HUES48 (cell line): ENCODE results near the gene ATXN1.
A peak's percentile ranks its signal among the peaks of the same experiment; 100 is the strongest.

ENCODE experiments used
- H3K27ac ChIP-seq: one replicate; pipeline ENCODE4 v1.7.0; 2013; ENCODE audit warnings: low read depth, low read length, inconsistent platforms
- H3K27me3 ChIP-seq: 2 replicates; pipeline ENCODE4 v1.6.1; 2013; ENCODE audit warnings: mild to moderate bottlenecking, low read length; ENCODE audit not compliant: control insufficient read depth, insufficient read depth
- H3K36me3 ChIP-seq: 2 replicates; pipeline ENCODE4 v1.6.1; 2013; ENCODE audit warnings: low read length; ENCODE audit not compliant: control insufficient read depth, insufficient read depth
- H3K4me1 ChIP-seq: 2 replicates; pipeline ENCODE4 v1.6.1; 2013; ENCODE audit warnings: mild to moderate bottlenecking, low read length; ENCODE audit not compliant: control insufficient read depth, insufficient read depth
- H3K4me3 ChIP-seq: 2 replicates; pipeline ENCODE4 v1.5.1; 2013; ENCODE audit warnings: mild to moderate bottlenecking, low read depth, low read length
- H3K9ac ChIP-seq: 2 replicates; pipeline ENCODE4 v1.6.1; 2013; ENCODE audit warnings: mild to moderate bottlenecking, low read depth, low read length, moderate library complexity
- H3K9me3 ChIP-seq: 2 replicates; pipeline ENCODE4 v1.6.1; 2013; ENCODE audit warnings: low read length; ENCODE audit not compliant: control insufficient read depth, insufficient read depth

The ATXN1 gene

GRCh38 chr6:16759646-16760515 lies 1.4 kb downstream of the ATXN1 start:
- peak overlapping the region; percentile 89 for H3K4me3 ChIP-seq
- H3K36me3 ChIP-seq = no peaks in the 10 kb centered on the region
- peaks cover 18% of the 10 kb centered on the region; the same call in 1 of the 2 replicates for H3K27me3 ChIP-seq
- H3K27ac ChIP-seq = peak overlapping the region; percentile 55
- H3K9me3 ChIP-seq = no peaks in the 10 kb centered on the region
- H3K4me1 ChIP-seq = peaks cover 24% of the 10 kb centered on the region
- H3K9ac ChIP-seq = peak overlapping the region; percentile 69

GRCh38 chr6:16759181-16759645 lies 2.0 kb downstream of the ATXN1 start:
- peak overlapping the region; percentile 55 for H3K27ac ChIP-seq
- peaks cover 18% of the 10 kb centered on the region; the same call in 1 of the 2 replicates for H3K27me3 ChIP-seq

GRCh38 chr6:16758163-16758975 lies 2.9 kb downstream of the ATXN1 start:
- Histone ChIP-seq H3K9me3 (no peaks in the 10 kb centered on the region), H3K27me3 (peaks cover 18% of the 10 kb centered on the region; the same call in 1 of the 2 replicates), H3K4me1 (peaks cover 27% of the 10 kb centered on the region), H3K4me3 (peak overlapping the region; percentile 89), H3K36me3 (no peaks in the 10 kb centered on the region), H3K9ac (no peak overlapping the region), H3K27ac (peak overlapping the region; percentile 33)

More at GRCh38 chr6:16759181-16759645, 2.0 kb downstream of the ATXN1 start:
- H3K9me3 ChIP-seq = no peaks in the 10 kb centered on the region
- H3K4me3 ChIP-seq = peak overlapping the region; percentile 89
- H3K9ac ChIP-seq = peak overlapping the region; percentile 69
- H3K4me1 ChIP-seq = peaks cover 29% of the 10 kb centered on the region
- H3K36me3 ChIP-seq = no peaks in the 10 kb centered on the region

GRCh38 chr6:16757332-16757731 lies 3.9 kb downstream of the ATXN1 start:
- Histone ChIP-seq H3K9me3 (no peaks in the 10 kb centered on the region), H3K36me3 (no peaks in the 10 kb centered on the region), H3K27me3 (peaks cover 13% of the 10 kb centered on the region; the same call in 1 of the 2 replicates), H3K9ac (no peak overlapping the region), H3K4me3 (no peak overlapping the region), H3K27ac (no peak overlapping the region), H3K4me1 (peaks cover 25% of the 10 kb centered on the region)

GRCh38 chr6:16756660-16757255 lies 4.5 kb downstream of the ATXN1 start:
- no peak overlapping the region for H3K27ac ChIP-seq
- peaks cover 26% of the 10 kb centered on the region for H3K4me1 ChIP-seq
- H3K27me3 ChIP-seq = peaks cover 13% of the 10 kb centered on the region; the same call in 1 of the 2 replicates
- H3K9me3 ChIP-seq = no peaks in the 10 kb centered on the region
- no peaks in the 10 kb centered on the region for H3K36me3 ChIP-seq
- H3K9ac ChIP-seq = no peak overlapping the region
- H3K4me3 ChIP-seq = no peak overlapping the region

DNA sequence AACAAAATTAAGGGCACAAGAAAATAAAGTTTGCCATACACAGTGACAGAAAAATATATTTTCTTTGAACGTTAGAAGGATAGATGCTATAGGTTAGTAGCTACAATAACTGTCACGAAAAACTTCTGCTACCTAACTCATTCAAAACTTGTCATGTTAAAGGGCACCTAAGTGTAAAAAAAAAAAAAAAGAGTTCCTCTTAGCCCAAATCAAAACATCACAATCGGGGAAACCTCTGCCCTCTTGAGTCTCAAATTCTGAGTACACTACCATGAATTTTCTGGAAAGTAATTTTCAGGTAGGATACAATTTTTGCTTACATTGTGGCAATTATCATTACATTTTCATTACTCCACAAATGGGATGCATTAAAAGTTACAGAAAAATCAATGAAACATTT lies 5.7 kb downstream of the ATXN1 start:
- H3K9ac ChIP-seq = no peak overlapping the region
- no peak overlapping the region for H3K27ac ChIP-seq
- peaks cover 13% of the 10 kb centered on the region; the same call in 1 of the 2 replicates for H3K27me3 ChIP-seq
- H3K36me3 ChIP-seq = no peaks in the 10 kb centered on the region
- H3K9me3 ChIP-seq = no peaks in the 10 kb centered on the region
- H3K4me3 ChIP-seq = no peak overlapping the region
- peaks cover 32% of the 10 kb centered on the region for H3K4me1 ChIP-seq

GRCh38 chr6:16754876-16755275 lies 6.4 kb downstream of the ATXN1 start:
- Histone ChIP-seq H3K4me1 (peaks cover 33% of the 10 kb centered on the region), H3K36me3 (no peaks in the 10 kb centered on the region), H3K27me3 (peaks cover 13% of the 10 kb centered on the region; the same call in 1 of the 2 replicates), H3K27ac (no peak overlapping the region), H3K9ac (no peak overlapping the region), H3K9me3 (no peaks in the 10 kb centered on the region), H3K4me3 (no peak overlapping the region)

DNA sequence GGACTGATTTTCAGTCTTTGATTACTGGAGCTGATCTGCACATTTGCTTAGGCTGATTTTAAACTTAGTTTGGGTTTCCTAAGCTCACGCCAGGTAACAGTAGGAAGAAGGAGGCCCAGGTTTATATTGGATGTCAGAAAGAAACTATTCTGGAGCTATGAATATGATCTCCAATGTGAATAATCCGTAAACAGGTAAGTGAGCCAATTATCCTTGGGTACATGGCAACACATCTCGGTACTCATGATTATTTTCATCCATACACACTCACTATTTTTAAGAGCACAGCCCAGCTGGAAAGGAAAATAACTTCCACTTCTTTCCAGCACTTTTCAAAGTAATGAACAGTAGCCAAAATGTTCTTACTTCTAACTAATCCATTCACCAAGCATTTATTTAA lies 7.0 kb downstream of the ATXN1 start:
- no peak overlapping the region for H3K9ac ChIP-seq
- H3K4me1 ChIP-seq = peaks cover 35% of the 10 kb centered on the region
- no peaks in the 10 kb centered on the region for H3K36me3 ChIP-seq
- no peak overlapping the region for H3K4me3 ChIP-seq
- H3K27ac ChIP-seq = no peak overlapping the region
- H3K9me3 ChIP-seq = no peaks in the 10 kb centered on the region
- peaks cover 11% of the 10 kb centered on the region; the same call in 1 of the 2 replicates for H3K27me3 ChIP-seq

GRCh38 chr6:16753341-16753740 lies 7.9 kb downstream of the ATXN1 start:
- H3K9me3 ChIP-seq = no peaks in the 10 kb centered on the region
- peaks cover 1% of the 10 kb centered on the region; the same call in 1 of the 2 replicates for H3K27me3 ChIP-seq
- no peak overlapping the region for H3K27ac ChIP-seq
- H3K36me3 ChIP-seq = no peaks in the 10 kb centered on the region
- H3K4me3 ChIP-seq = no peak overlapping the region
- H3K4me1 ChIP-seq = peaks cover 26% of the 10 kb centered on the region
- H3K9ac ChIP-seq = no peak overlapping the region

DNA sequence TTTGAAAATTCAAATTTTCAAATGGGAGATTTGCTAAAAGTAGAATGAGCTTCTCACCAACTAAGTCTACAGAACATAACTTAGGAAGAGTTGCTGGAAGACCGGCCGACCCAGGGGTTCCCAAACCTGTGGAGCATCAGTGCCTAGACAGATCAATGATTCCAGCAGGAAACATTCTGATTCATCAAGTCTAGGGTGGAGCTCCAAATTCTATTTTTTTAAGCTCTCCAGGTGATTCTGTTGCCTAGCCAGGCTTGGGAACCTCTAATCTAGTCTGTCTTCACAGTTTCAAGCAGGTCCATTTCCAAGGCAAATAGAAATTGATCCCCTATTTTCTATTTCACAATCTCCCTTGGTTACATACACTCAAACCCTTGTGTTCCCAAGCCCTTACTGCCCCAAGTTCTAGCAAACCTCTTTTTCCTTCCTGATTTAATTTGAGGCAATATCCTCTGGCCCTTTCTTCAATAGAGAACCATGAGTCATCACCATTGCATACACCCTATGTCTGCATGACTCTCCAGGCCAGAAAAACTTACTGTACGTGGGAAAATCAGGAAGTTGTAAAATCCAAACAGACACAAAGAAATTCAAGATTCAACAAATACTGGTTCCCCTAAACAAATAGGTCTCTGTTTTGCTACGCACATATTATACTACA lies 8.9 kb downstream of the ATXN1 start:
- no peaks in the 10 kb centered on the region for H3K27me3 ChIP-seq
- H3K4me3 ChIP-seq = no peak overlapping the region
- H3K27ac ChIP-seq = no peak overlapping the region
- H3K4me1 ChIP-seq = peaks cover 19% of the 10 kb centered on the region; the same call in 1 of the 2 replicates
- H3K9ac ChIP-seq = no peak overlapping the region
- H3K9me3 ChIP-seq = no peaks in the 10 kb centered on the region
- no peaks in the 10 kb centered on the region for H3K36me3 ChIP-seq
